Stomach (tissue), 9 donors: Measurements from ENCODE around the gene NFATC1. TPM values are rescaled to one million over a fixed set of nuclear protein-coding genes. Genes with fewer than 3 reads are reported as not detected.

Experiments used
- DNase-seq, 2 donors: peaks; one replicate each; pipeline versions ENCODE4 v3.0.0 to v3.0.0-alpha.2; 2013 to 2019
- H3K27ac ChIP-seq, 5 donors: fragments of 200-600 bp in 4 of 5; sonication (generic) in 4 of 5; one replicate each; pipeline ENCODE4 v1.5.1; 2013 to 2019; ENCODE audit warnings: mild to moderate bottlenecking in 1 of 5, moderate library complexity in 1 of 5
- H3K27me3 ChIP-seq, 3 donors: fragments of 200-600 bp; sonication (generic); one replicate each; pipeline ENCODE4 v1.5.1; 2017 to 2019; ENCODE audit warnings: mixed run types in 1 of 3
- H3K36me3 ChIP-seq, 4 donors: fragments of 200-600 bp; sonication (generic); 1 replicate in 3 of 4; 2 replicates in 1 of 4; pipeline ENCODE4 v1.5.1; 2016 to 2019
- H3K4me1 ChIP-seq, 4 donors: fragments of 200-600 bp; sonication (generic); one replicate each; pipeline ENCODE4 v1.5.1; 2016 to 2019
- H3K4me3 ChIP-seq, 4 donors: fragments of 200-600 bp; sonication (generic) in 3 of 4; one replicate each; pipeline ENCODE4 v1.5.1; 2016 to 2019; ENCODE audit warnings: mild to moderate bottlenecking in 1 of 4
- H3K9me3 ChIP-seq, 4 donors: fragments of 200-600 bp; sonication (generic); one replicate each; pipeline ENCODE4 v1.5.1; 2016 to 2019
- EP300 ChIP-seq: sonication (generic); formaldehyde crosslinking; IDR thresholded peaks from one replicate; pipeline ENCODE4 v1.6.1; 2017; ENCODE audit warnings: antibody characterized with exemption
- POLR2A ChIP-seq, 4 donors: fragments of 450-650 bp; IDR thresholded peaks; one replicate each; pipeline ENCODE4 v1.6.1; 2016; ENCODE audit warnings: antibody characterized with exemption in 4 of 4, control low read depth in 2 of 4, mild to moderate bottlenecking in 1 of 4, moderate library complexity in 1 of 4
- POLR2AphosphoS5 ChIP-seq, 3 donors: sonication (generic); formaldehyde crosslinking; IDR thresholded peaks; one replicate each; pipeline ENCODE4 v1.6.1; 2016; ENCODE audit warnings: antibody characterized with exemption in 3 of 3
- WGBS, 5 donors: extraction: QIAGEN DNeasy Blood & Tissue Kit in 3 of 5; methylation state at CpG; one replicate each; pipeline versions ENCODE4 v1.1.5 to v1.1.7; 2013 to 2018; 5-methylcytosine and 5-hydroxymethylcytosine counted together
- intact Hi-C: fragments of 100-400 bp; cut with DNase I; formaldehyde crosslinking; loops from one replicate; pipeline ENCODE4 v1.15.1; 2023; ENCODE audit warnings: low total_unique reads
- polyA plus RNA-seq, 3 donors: library from polyadenylated mRNA; stranded (reverse); fragments of 200-250 nt; gene quantifications; one replicate each; pipeline ENCODE4 v1.2.3, GENCODE V29; 2013
- total RNA-seq, 5 donors: library from RNA; depleted of rRNA; stranded (reverse); fragments of >200 nt; gene quantifications; one replicate each; pipeline versions ENCODE4 v1.1.0 to v1.2.3, GENCODE V29; 2014 to 2016
- TF ChIP-seq, protein P1 (sequence below), 7 experiments: fragments of 450-650 bp in 4 of 7; fragments of 200-600 bp in 3 of 7; sonication (generic) in 3 of 7; IDR thresholded peaks; one replicate each; pipeline ENCODE4 v1.5.1; 2016 to 2019; ENCODE audit warnings: antibody characterized with exemption in 7 of 7, control low read depth in 2 of 7, mild to moderate bottlenecking in 1 of 7
- donor health status: healthy with polysubstance abuse.
- donor health status: Bipolar disorder and iron deficiency.
- donor health status: healthy.

The NFATC1 gene
- total and polyA plus RNA-seq, 8 donors = 2.6 to 14.0 (median 6.1) TPM

DNA sequence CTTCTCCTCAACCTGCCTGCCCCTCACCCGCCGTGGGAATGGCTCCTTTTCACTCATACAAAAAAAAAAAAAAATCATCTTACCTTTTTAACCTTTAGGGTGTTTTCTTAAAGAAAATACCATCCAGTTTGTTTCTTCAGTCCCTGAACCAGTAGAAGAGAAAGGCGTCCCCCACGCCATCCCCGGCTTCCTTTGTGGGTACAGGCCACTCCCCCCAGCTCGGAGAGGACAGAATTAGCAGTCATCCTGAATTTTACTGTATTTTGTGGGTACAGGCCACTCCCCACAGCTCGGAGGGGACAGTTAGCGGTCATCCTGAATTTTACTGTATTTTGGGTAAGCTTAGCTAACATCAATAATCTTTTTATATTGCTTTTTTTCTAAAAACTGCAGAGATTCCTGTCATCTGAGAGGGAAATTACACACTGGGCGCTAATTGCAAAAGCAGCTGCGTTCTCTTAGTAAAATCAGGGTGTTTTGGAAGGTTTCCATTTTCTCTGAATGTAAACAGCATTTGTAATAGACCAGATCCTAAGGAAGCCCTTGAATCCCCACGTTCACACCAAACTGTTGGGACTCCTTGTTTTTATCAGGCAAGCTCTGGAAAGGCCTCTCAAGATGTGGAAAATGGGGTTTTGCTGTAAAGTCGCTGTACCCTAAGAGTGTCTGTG lies 72.5 kb downstream of the NFATC1 start:
- intact Hi-C loops = no loop called here
- no peak for TF ChIP-seq EP300
- TF ChIP-seq POLR2AphosphoS5 (IDR thresholded peaks at IDR 0.05) = no peak
- TF ChIP-seq POLR2A (IDR thresholded peaks at IDR 0.05) = no peak
- TF ChIP-seq, protein P1, sequence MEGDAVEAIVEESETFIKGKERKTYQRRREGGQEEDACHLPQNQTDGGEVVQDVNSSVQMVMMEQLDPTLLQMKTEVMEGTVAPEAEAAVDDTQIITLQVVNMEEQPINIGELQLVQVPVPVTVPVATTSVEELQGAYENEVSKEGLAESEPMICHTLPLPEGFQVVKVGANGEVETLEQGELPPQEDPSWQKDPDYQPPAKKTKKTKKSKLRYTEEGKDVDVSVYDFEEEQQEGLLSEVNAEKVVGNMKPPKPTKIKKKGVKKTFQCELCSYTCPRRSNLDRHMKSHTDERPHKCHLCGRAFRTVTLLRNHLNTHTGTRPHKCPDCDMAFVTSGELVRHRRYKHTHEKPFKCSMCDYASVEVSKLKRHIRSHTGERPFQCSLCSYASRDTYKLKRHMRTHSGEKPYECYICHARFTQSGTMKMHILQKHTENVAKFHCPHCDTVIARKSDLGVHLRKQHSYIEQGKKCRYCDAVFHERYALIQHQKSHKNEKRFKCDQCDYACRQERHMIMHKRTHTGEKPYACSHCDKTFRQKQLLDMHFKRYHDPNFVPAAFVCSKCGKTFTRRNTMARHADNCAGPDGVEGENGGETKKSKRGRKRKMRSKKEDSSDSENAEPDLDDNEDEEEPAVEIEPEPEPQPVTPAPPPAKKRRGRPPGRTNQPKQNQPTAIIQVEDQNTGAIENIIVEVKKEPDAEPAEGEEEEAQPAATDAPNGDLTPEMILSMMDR (IDR thresholded peaks at IDR 0.05) = no peak
- Histone ChIP-seq H3K27ac (no peak overlapping the region), H3K27me3 (no peaks in the 10 kb centered on the region), H3K36me3 (peaks cover 0 to 60% (median 42%) of the 10 kb centered on the region in 4 donors), H3K4me3 (no peak overlapping the region), H3K9me3 (no peaks in the 10 kb centered on the region), H3K4me1 (peaks cover 0 to 14% (median 6%) of the 10 kb centered on the region in 4 donors)
- 84 to 92% (median 86%) methylated on average over 12 of the region's 12 CpGs for WGBS, 5 donors
- peak in 1 of 2 donors; percentile 65 for DNase-seq

DNA sequence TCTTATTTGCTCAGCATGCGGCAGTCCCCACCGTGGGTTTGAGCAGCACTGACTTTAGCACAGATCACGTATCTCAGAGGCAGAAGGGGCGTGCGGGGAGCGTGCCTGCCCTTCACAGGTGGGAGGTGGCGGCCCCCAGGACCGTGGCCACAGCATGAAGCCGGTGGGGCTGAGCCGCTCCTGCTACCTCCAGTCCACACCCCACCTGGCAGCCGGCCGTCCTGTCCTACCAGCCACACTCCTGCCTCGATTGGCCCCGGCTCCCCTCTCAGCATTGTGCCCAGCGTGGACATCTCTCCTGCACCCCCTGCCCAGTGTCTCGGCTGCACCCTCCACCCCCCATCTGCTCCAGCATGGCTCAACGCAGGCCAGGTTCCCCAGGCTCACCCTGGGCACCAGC lies 73.6 kb downstream of the NFATC1 start:
- 87 to 97% (median 91%) methylated on average over 14 to 17 of the region's 17 CpGs for WGBS, 5 donors
- no peak for DNase-seq
- no peak overlapping the region for H3K27ac ChIP-seq
- intact Hi-C loops = no loop called here
- H3K4me3 ChIP-seq = no peak overlapping the region
- peaks cover 0 to 14% (median 6%) of the 10 kb centered on the region in 4 donors for H3K4me1 ChIP-seq
- H3K36me3 ChIP-seq = peaks cover 0 to 60% (median 37%) of the 10 kb centered on the region in 4 donors
- TF ChIP-seq POLR2AphosphoS5 (IDR thresholded peaks at IDR 0.05) = no peak
- no peak for TF ChIP-seq POLR2A (IDR thresholded peaks at IDR 0.05)
- TF ChIP-seq, protein P1 (IDR thresholded peaks at IDR 0.05) = no peak
- TF ChIP-seq EP300 = no peak
- no peaks in the 10 kb centered on the region for H3K27me3 ChIP-seq
- H3K9me3 ChIP-seq = no peaks in the 10 kb centered on the region

DNA sequence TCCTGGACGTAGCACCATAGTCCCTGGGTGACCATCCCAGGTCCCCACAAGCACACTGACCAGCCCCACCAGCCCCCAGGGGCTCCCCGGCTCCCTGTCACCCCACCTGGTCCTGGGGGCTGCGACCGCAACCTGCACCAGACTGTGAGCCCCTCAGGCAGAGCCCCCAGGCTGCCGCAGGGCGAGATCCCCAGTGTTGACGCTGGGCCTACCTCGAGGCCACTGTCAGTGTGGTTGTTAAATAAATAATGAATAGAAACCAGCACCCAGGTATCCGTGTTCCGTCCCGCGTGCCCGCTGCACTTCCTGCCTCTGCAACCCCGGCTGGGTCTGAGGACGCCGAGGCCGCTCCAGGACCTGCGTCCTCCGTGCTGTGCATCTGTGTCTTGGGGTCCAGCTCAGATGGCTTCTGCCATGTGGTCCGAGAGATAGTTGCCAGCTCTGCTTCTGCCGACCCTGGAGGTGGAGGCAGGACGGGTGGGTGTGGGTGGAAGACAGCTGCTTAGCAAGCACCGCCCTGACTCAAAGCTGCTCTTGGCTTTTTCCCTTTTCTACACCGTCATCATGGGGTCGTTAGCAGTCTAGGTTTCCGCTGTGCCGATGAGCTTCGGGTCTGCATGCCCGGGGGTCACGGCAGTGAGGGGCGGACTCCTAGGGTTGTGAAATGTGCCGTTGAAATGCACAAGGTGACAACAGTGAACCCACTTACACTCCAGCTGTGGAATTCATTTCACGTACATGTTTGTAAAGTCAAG lies 74.2 kb downstream of the NFATC1 start:
- 86 to 94% (median 92%) methylated on average over 26 to 33 of the region's 33 CpGs for WGBS, 5 donors
- intact Hi-C loops = no loop called here

DNA sequence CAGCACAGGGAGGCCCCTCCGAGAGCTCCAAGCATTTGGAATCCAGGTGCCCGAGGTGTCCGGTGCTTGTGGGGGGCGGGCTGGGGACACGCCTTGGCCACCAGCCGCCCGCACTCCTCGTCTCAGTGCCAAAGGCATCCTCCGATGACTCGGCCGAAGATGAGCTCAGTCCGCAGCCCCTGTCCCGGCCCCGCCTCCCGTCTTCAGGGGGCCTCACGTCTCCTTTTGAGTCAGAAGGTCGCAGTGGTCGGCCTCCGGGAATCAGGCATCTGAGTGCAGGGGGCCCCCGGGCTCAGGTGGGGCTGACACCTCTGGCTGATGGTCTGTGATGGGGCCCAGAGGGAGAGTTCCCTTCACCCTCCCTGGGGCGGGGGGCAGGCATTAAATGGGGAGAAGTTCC lies 74.8 kb downstream of the NFATC1 start:
- WGBS, 5 donors = 79 to 95% (median 90%) methylated on average over 12 to 21 of the region's 21 CpGs
- Histone ChIP-seq H3K4me3 (no peak overlapping the region), H3K27ac (no peak overlapping the region), H3K36me3 (peaks cover 0 to 60% (median 37%) of the 10 kb centered on the region in 4 donors), H3K9me3 (no peaks in the 10 kb centered on the region), H3K4me1 (peaks cover 0 to 5% (median 5%) of the 10 kb centered on the region in 4 donors), H3K27me3 (no peaks in the 10 kb centered on the region)
- intact Hi-C loops = no loop called here
- TF ChIP-seq, protein P1 (IDR thresholded peaks at IDR 0.05) = no peak
- no peak for TF ChIP-seq POLR2AphosphoS5 (IDR thresholded peaks at IDR 0.05)
- no peak for TF ChIP-seq EP300
- no peak for TF ChIP-seq POLR2A (IDR thresholded peaks at IDR 0.05)
- no peak for DNase-seq

More for the DNA sequence above, 74.2 kb downstream of the NFATC1 start:
- no peak overlapping the region for H3K4me3 ChIP-seq
- no peaks in the 10 kb centered on the region for H3K9me3 ChIP-seq
- DNase-seq = no peak
- H3K4me1 ChIP-seq = peaks cover 0 to 11% (median 6%) of the 10 kb centered on the region in 4 donors
- H3K36me3 ChIP-seq = peaks cover 0 to 60% (median 37%) of the 10 kb centered on the region in 4 donors
- H3K27ac ChIP-seq = no peak overlapping the region
- TF ChIP-seq POLR2AphosphoS5 (IDR thresholded peaks at IDR 0.05) = no peak
- TF ChIP-seq, protein P1 (IDR thresholded peaks at IDR 0.05) = no peak
- no peak for TF ChIP-seq EP300
- TF ChIP-seq POLR2A (IDR thresholded peaks at IDR 0.05) = no peak
- no peaks in the 10 kb centered on the region for H3K27me3 ChIP-seq
